Measurements from ENCODE around the gene G6PD.
"Not testable (repeated sequence)": the region's sequence is repeated elsewhere in the genome, so short reads cannot be mapped to it uniquely, and the experiment has no call there.

Gene G6PD

GRCh38 chrX:154546354-154547244, at the start of gene G6PD:
TSS of gene G6PD (minus strand) at chrX:154546846. CDS start at chrX:154546155, 691 bp downstream.
- in situ Hi-C loops (cut with MboI; ENCODE audit: low sequenced_read_pairs) = no loop called here

DNA sequence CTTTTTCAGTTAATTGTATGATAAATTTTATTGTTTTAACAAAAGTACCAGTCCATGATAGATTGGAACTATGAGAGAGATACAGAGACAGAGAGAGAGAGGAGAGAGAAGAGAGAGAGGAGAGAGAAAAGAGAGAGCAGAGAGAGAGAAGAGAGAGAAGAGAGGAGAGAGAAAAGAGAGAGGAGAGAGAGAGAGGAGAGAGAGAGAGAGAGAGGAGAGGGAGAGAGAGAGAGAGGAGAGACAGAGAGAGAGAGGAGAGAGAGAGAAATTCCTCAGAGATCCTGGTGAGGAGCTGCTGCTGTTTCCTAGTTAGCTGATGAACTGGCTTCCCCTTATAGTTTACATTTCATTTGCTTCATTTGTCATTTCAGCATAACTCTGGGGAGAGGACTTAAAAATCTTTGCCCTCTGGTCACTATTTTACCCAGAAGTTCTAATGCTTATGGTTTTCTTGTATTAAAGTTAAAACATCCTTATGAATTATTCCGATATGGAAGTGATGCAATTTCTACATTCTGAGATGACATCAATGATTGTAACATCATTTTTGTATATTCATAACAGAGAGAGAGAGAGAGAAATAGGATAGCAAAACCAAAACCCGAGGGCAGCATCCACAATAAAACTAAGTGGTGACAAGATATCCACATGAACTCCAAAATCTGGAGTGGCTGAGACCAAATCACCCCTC, 49.1 kb upstream of the G6PD start:
- in situ Hi-C loops (cut with MboI; ENCODE audit: low sequenced_read_pairs) = no loop called here

- in situ Hi-C loops (cut with MboI; ENCODE audit: low sequenced_read_pairs) = no loop called here
Measured at GRCh38 chrX:154594491-154594890, 47.8 kb upstream of the G6PD start.

- in situ Hi-C loops (cut with MboI; ENCODE audit: low sequenced_read_pairs) = no loop called here
Measured at GRCh38 chrX:154593201-154593600, 46.6 kb upstream of the G6PD start.

- in situ Hi-C loops (cut with MboI; ENCODE audit: low sequenced_read_pairs) = no loop called here
Measured at GRCh38 chrX:154592505-154592904, 45.9 kb upstream of the G6PD start.

DNA sequence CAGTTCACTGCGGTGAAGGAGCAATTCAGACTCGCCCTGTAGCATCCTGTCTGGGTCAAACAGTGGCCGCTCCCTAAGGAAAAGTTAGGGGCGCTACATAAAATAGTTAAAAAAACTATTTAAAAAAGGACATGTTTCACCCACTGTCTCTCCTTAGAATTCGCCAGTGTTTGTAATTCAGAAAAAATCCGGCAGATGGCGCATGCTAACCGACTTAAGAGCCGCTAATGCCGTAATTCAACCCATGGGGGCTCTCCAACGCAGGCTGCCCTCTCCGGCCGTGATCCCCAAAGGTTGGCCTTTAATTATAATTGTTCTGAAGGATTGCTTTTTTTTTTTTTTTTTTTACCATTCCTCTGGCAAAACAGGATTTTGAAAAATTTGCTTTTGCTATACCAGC, 43.8 kb upstream of the G6PD start:
- in situ Hi-C loops (cut with MboI; ENCODE audit: low sequenced_read_pairs) = not testable (repeated sequence)

- in situ Hi-C loops (cut with MboI; ENCODE audit: low sequenced_read_pairs) = not testable (repeated sequence)
Measured at GRCh38 chrX:154584585-154585183, 38.0 kb upstream of the G6PD start, which contains the start of gene CTAG1A. TSS of gene CTAG1A (plus strand) at chrX:154585133. CDS start at chrX:154585207, 74 bp downstream.

DNA sequence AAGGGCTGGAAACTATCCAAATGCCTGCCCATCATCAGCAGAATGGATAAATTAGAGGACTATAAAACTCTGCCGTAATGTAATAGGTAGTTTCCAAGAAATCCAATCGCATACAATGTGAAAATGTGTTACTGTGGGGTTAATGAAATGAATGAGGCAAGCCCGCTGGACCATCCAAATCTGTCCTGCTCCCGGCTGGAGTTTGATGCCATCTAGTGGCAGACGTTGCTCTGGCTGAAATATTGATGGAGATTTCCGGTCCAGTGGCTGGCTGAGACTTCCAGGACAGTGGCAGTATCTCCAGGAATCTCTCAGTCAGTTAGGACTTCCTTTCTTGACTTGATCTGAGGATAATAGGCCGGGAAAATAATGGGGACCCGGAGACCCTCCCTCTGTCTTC, 36.3 kb upstream of the G6PD start:
- in situ Hi-C loops (cut with MboI; ENCODE audit: low sequenced_read_pairs) = not testable (repeated sequence)

DNA sequence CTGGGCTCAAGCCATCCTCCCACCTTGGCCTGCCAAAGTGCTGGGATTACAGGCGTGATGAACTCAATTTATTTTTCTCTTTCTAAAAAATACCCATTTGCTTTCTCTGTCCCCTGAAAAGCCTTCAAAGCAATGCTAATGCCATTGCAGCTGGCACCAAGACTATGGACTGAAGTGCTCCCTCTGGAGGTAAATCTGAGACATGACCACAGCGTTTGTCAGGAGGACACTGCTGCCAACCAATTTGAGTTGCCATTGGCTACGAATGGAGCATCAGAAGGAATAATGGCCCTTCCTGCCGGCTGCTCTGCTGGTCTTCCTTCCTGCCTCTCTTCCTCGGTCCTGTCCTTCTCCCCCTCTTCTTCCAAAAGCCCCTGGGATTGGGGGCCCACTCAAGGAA, 28.4 kb upstream of the G6PD start:
- in situ Hi-C loops (cut with MboI; ENCODE audit: low sequenced_read_pairs) = not testable (repeated sequence)

DNA sequence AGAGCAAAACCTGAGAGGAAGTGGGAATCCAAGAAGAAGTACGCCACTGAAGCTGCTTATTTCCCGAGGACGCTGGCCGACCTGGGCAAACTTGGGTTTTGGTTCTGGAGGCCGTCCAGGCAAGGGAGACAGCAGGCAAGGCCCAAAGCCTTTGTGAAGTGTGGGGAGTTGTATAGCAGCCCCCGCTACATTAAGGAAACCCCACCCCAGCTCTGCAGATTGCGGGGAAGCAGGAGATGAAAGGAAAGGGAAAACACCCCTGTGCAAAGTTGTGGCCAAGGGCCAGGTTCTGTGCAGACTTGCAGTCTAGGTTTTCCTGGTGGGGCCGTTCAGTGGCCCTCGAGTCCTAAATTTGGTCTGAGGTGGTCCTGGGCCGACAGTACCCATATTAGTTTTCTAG, 26.4 kb upstream of the G6PD start:
- in situ Hi-C loops (cut with MboI; ENCODE audit: low sequenced_read_pairs) = not testable (repeated sequence)

- in situ Hi-C loops (cut with MboI; ENCODE audit: low sequenced_read_pairs) = not testable (repeated sequence)
Measured at GRCh38 chrX:154570361-154570760, 23.7 kb upstream of the G6PD start.

GRCh38 chrX:154562295-154562694, 15.6 kb upstream of the G6PD start:
- in situ Hi-C loops (cut with MboI; ENCODE audit: low sequenced_read_pairs) = not testable (repeated sequence)

DNA sequence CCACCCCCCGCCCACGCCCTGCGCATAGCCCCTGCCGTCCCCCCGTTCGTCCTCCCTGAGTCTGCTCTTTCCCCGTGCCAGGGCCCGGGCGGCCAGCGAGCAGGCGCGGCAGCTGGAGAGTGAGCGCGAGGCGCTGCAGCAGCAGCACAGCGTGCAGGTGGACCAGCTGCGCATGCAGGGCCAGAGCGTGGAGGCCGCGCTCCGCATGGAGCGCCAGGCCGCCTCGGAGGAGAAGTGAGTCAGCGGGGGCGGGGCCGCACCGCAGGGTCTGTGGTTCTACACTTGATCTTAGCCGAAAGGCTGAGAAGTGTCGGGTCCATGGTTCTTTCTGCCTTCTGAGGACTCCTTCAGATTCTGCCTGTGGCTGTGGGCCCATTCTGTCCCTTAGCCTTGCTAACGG, 13.7 kb upstream of the G6PD start:
- in situ Hi-C loops (cut with MboI; ENCODE audit: low sequenced_read_pairs) = not testable (repeated sequence)

DNA sequence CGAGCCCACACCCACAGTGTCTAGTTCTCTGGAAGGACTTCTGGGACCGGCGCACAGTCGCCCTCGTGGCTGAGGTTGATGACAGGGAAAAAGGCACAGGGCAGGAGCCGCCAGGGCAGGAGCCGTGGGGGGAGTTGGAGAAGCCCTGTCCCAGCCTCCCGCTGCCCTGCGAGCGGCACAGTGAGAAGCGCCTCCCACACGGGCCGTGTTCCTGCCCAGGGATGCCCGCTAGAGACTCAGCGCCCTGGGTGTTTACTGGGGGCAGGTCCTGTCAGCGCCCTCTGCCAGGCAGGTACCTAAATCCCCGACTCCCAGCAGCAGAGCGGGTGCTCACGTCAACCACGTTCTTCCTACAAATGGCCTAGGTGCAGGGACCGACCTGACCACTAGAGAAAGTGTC, 12.2 kb upstream of the G6PD start:
- in situ Hi-C loops (cut with MboI; ENCODE audit: low sequenced_read_pairs) = not testable (repeated sequence)

GRCh38 chrX:154558060-154558690, 11.5 kb upstream of the G6PD start:
- in situ Hi-C loops (cut with MboI; ENCODE audit: low sequenced_read_pairs) = not testable (repeated sequence)

DNA sequence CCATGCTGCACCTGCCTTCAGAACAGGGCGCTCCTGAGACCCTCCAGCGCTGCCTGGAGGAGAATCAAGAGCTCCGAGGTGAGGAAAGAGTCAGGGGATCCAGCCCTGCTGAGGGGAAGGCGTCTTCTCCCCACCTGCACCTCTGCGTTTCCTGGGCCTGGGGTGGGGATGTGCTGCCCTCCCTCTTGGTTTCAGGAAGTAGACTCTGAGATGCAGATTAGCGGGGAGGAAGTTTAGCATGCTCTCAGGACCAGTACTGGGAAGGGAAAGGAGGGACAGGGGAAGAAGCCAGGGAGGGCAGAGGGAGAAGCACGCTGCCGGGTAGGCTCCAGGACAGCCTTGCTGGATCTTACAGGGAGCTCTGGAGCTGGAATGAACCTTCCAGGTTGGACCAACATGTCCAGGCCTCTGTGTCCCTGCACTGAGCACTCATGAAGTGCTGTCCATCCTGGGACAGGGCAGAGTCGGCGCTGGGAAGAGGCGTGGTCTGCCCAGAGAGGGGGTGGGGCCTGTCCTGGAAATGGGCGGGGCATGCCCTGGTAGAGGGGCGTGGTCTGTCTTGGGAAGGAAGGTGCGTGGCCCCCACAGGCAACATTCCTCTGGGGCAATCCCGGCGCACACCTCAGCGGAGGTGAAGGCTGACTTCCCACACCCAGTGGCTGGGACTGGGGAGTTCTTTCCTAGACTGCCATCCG, 5.6 kb upstream of the G6PD start:
- in situ Hi-C loops (cut with MboI; ENCODE audit: low sequenced_read_pairs) = not testable (repeated sequence)

DNA sequence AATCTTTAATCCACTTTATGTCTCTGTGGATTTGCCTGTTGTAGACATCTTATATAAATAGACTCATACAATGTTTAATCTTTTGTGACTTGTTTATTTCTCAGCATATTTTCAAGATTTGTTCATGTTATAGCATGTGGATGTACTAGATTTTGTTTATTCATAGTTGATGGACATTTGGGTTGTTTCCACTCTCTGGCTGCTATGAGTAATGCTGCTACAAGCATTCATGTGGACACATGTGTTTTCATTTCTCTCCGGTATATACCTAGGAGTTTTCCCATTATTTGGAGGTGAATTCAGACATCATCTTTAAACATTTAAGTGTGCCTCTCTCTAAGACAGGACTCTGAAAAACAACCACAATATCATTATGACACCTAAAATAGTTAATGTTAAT, 3.1 kb upstream of the G6PD start:
- in situ Hi-C loops (cut with MboI; ENCODE audit: low sequenced_read_pairs) = no loop called here

GRCh38 chrX:154548028-154548316, 1.3 kb upstream of the G6PD start:
- in situ Hi-C loops (cut with MboI; ENCODE audit: low sequenced_read_pairs) = no loop called here

- in situ Hi-C loops (cut with MboI; ENCODE audit: low sequenced_read_pairs) = no loop called here
Measured at GRCh38 chrX:154547245-154548027, 790 bp upstream of the G6PD start, which contains the start of gene IKBKG. TSS of gene IKBKG (plus strand) at chrX:154547620. CDS start at chrX:154552003, 4,383 bp downstream.

Measured in HL-60/S4 treated with phorbol 12-myristate 13-acetate at 8.2 ng/mL for 4 days and 3 days (cell line).